IPS-18c (cell line): ENCODE results near the gene PCDHA6.
A peak's percentile ranks its signal among the peaks of the same experiment; 100 is the strongest.
"Not testable (repeated sequence)": the region's sequence is repeated elsewhere in the genome, so short reads cannot be mapped to it uniquely, and the experiment has no call there.

Experiments used
- H3K4me3 ChIP-seq: 2 replicates; pipeline ENCODE4 v1.7.0; 2013; ENCODE audit warnings: low read depth, mild to moderate bottlenecking, low read length, moderate library complexity; ENCODE audit not compliant: insufficient read depth
- H3K9me3 ChIP-seq: one replicate; pipeline ENCODE4 v1.6.1; 2013; ENCODE audit warnings: mild to moderate bottlenecking, low read length, moderate library complexity; ENCODE audit not compliant: control insufficient read depth, insufficient read depth

Gene PCDHA6

GRCh38 chr5:140842798-140843733 is 15.3 kb downstream of the PCDHA6 start:
- Histone ChIP-seq H3K9me3 (no peaks in the 10 kb centered on the region), H3K4me3 (no peak overlapping the region)

- H3K9me3 ChIP-seq, H3K4me3 ChIP-seq: not testable (repeated sequence)
These were observed 20.7 kb downstream of the PCDHA6 start, which contains the start of gene PCDHA9 for GRCh38 chr5:140848139-140849102. Gene PCDHA9 (plus strand): TSS chr5:140848382. CDS start chr5:140848496, 114 bp downstream.

- not testable (repeated sequence) for H3K9me3 ChIP-seq, H3K4me3 ChIP-seq
These were observed 22.3 kb downstream of the PCDHA6 start for GRCh38 chr5:140849831-140850634.

- H3K4me3 ChIP-seq = peak within 1 kb of the TSS; percentile 28; the same call in 1 of the 2 replicates
These were observed 28.3 kb downstream of the PCDHA6 start, which contains the start of gene PCDHA10 for GRCh38 chr5:140855772-140856674. Gene PCDHA10 (plus strand): TSS chr5:140855897. CDS start chr5:140856049, 152 bp downstream.

GRCh38 chr5:140857177-140857986 is 29.6 kb downstream of the PCDHA6 start:
- Histone ChIP-seq H3K9me3 (peaks cover 3% of the 10 kb centered on the region), H3K4me3 (no peak overlapping the region)

More at GRCh38 chr5:140855772-140856674, 28.3 kb downstream of the PCDHA6 start, which contains the start of gene PCDHA10:
- H3K9me3 ChIP-seq = no peaks in the 10 kb centered on the region

- H3K4me3 ChIP-seq = no peak overlapping the region
- peaks cover 3% of the 10 kb centered on the region for H3K9me3 ChIP-seq
These were observed 30.2 kb downstream of the PCDHA6 start for GRCh38 chr5:140857987-140858240.

GRCh38 chr5:140862441-140863295 is 34.9 kb downstream of the PCDHA6 start:
- Histone ChIP-seq H3K4me3 (no peak overlapping the region; the same call in 1 of the 2 replicates), H3K9me3 (peaks cover 3% of the 10 kb centered on the region)

GRCh38 chr5:140868721-140869554 is 41.2 kb downstream of the PCDHA6 start, which contains the start of gene PCDHA11:
Gene PCDHA11 (plus strand): TSS chr5:140868957. CDS start chr5:140869104, 147 bp downstream.
- Histone ChIP-seq H3K4me3 (peak within 1 kb of the TSS; percentile 45), H3K9me3 (no peaks in the 10 kb centered on the region)

- peak overlapping the region; percentile 45 for H3K4me3 ChIP-seq
- H3K9me3 ChIP-seq = no peaks in the 10 kb centered on the region
These were observed 41.8 kb downstream of the PCDHA6 start for GRCh38 chr5:140869555-140869886.

- H3K9me3 ChIP-seq = no peaks in the 10 kb centered on the region
- H3K4me3 ChIP-seq = no peak overlapping the region
These were observed 42.8 kb downstream of the PCDHA6 start for GRCh38 chr5:140870221-140871201.

GRCh38 chr5:140875085-140876065 is 47.6 kb downstream of the PCDHA6 start, which contains the start of gene PCDHA12:
Gene PCDHA12 (plus strand): TSS chr5:140875308. CDS start chr5:140875473, 165 bp downstream.
- Histone ChIP-seq H3K9me3 (no peaks in the 10 kb centered on the region), H3K4me3 (peak within 1 kb of the TSS; percentile 47; the same call in 1 of the 2 replicates)
